GM06990 (cell line): ENCODE results near the gene NDUFA11.

Experiments
- DNase-seq: peaks from one replicate; pipeline ENCODE4 v3.0.0-alpha.2; 2011; ENCODE audit not compliant: insufficient read length; ENCODE audit errors: extremely low read depth
- H3K27me3 ChIP-seq: replicated peaks from 2 replicates; pipeline ENCODE4 v1.6.0; 2011; ENCODE audit warnings: low read length; ENCODE audit not compliant: control insufficient read depth, insufficient read depth
- H3K36me3 ChIP-seq: 2 replicates; pipeline ENCODE4 v1.5.1; 2011; ENCODE audit warnings: low read length; ENCODE audit not compliant: control insufficient read depth, insufficient read depth
- H3K4me3 ChIP-seq: replicated peaks from 2 replicates; pipeline ENCODE4 v1.5.1; 2011; ENCODE audit warnings: low read depth, mild to moderate bottlenecking, control low read depth, low read length
- TF ChIP-seq, protein P1 (sequence below): IDR thresholded peaks from 2 replicates; pipeline ENCODE4 v1.5.1; 2011; ENCODE audit warnings: low read length, control low read depth, mild to moderate bottlenecking, inconsistent platforms; ENCODE audit not compliant: insufficient read depth, poor library complexity, severe bottlenecking

Gene NDUFA11

DNA sequence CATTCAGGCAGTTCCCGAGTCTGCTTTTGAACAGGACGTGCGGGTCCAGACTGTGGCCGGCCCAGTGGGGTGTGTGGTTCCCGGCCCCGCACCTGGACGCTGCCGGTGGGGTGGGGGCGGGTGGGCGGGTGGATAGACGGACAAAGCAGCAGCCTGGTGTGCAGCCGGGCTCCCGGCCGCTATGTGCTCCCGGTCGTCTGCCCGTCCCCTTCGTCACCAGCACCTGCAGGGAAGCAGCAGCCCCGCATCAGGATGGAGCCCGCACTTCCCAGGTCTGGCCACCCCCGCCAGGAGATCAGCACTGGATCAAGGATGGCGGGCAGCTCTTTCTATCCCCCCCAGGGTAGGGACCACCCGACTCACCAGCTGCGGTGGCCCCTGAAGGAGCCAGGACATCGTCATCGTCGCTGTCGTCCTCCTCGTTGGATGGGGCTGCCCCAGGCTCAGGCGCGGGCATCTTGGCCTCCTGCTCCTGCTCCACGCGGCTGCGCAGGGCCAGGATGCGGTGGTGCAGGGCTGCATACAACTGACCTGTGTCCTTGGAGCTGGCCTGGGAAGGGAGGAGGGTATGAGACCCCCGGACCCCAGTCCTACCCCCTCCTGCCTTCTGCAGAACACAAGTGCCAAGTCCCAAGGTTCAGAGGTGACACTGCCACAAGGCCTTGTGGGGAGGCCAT, 14.0 kb upstream of the NDUFA11 start:
- H3K4me3 ChIP-seq: no peak overlapping the region
- TF ChIP-seq, protein P1, sequence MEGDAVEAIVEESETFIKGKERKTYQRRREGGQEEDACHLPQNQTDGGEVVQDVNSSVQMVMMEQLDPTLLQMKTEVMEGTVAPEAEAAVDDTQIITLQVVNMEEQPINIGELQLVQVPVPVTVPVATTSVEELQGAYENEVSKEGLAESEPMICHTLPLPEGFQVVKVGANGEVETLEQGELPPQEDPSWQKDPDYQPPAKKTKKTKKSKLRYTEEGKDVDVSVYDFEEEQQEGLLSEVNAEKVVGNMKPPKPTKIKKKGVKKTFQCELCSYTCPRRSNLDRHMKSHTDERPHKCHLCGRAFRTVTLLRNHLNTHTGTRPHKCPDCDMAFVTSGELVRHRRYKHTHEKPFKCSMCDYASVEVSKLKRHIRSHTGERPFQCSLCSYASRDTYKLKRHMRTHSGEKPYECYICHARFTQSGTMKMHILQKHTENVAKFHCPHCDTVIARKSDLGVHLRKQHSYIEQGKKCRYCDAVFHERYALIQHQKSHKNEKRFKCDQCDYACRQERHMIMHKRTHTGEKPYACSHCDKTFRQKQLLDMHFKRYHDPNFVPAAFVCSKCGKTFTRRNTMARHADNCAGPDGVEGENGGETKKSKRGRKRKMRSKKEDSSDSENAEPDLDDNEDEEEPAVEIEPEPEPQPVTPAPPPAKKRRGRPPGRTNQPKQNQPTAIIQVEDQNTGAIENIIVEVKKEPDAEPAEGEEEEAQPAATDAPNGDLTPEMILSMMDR: no peak
- DNase-seq: no peak
- H3K27me3 ChIP-seq: no peaks in the 10 kb centered on the region
- H3K36me3 ChIP-seq: peaks cover 38% of the 10 kb centered on the region

DNA sequence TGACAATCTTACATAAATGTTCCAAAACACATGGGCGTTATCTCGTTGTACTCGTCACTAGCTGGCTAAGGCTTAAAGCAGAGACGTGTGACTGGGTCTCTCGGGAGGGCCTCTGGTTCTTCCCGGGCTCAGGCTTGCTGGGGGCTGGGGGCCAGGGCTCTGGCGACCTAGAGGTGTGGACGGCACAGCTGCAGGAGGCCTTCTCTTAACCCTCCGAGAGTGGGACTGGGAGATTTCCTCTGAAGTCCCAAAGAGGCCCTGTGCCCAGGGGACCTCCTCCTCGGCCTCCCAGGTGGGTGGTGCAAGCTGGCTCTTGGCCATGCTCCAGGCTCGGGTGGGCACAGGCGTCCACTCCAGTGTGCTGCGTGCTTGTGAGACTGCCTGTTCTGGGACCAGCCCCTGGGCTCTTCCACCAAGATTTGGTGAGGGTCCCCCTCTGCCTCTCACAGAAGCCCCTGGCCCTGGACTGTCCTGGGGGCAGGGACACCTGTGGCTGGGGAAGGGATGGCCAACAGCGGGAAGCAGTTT, 12.7 kb upstream of the NDUFA11 start:
- TF ChIP-seq, protein P1: no peak
- Histone ChIP-seq H3K36me3 (peaks cover 31% of the 10 kb centered on the region), H3K4me3 (no peak overlapping the region), H3K27me3 (no peaks in the 10 kb centered on the region)
- no peak for DNase-seq

- Histone ChIP-seq H3K4me3 (no peak overlapping the region), H3K27me3 (no peaks in the 10 kb centered on the region), H3K36me3 (peaks cover 29% of the 10 kb centered on the region)
- DNase-seq: no peak
- TF ChIP-seq, protein P1: no peak
Measured at GRCh38 chr19:5915782-5916165, 12.2 kb upstream of the NDUFA11 start.

GRCh38 chr19:5914946-5915781, 11.6 kb upstream of the NDUFA11 start:
- no peak for DNase-seq
- Histone ChIP-seq H3K36me3 (peaks cover 29% of the 10 kb centered on the region), H3K4me3 (no peak overlapping the region), H3K27me3 (no peaks in the 10 kb centered on the region)
- TF ChIP-seq, protein P1: no peak

- Histone ChIP-seq H3K27me3 (no peaks in the 10 kb centered on the region), H3K4me3 (no peak overlapping the region), H3K36me3 (peaks cover 24% of the 10 kb centered on the region)
- no peak for DNase-seq
- TF ChIP-seq, protein P1: no peak
Measured at GRCh38 chr19:5914358-5914774, 10.8 kb upstream of the NDUFA11 start.
